ENCODE measurements around the gene DICER1. TPM values are rescaled to one million over a fixed set of nuclear protein-coding genes. Genes with fewer than 3 reads are reported as not detected.
"Not testable (repeated sequence)": the region's sequence is repeated elsewhere in the genome, so short reads cannot be mapped to it uniquely, and the experiment has no call there.

The DICER1 gene, protein sequence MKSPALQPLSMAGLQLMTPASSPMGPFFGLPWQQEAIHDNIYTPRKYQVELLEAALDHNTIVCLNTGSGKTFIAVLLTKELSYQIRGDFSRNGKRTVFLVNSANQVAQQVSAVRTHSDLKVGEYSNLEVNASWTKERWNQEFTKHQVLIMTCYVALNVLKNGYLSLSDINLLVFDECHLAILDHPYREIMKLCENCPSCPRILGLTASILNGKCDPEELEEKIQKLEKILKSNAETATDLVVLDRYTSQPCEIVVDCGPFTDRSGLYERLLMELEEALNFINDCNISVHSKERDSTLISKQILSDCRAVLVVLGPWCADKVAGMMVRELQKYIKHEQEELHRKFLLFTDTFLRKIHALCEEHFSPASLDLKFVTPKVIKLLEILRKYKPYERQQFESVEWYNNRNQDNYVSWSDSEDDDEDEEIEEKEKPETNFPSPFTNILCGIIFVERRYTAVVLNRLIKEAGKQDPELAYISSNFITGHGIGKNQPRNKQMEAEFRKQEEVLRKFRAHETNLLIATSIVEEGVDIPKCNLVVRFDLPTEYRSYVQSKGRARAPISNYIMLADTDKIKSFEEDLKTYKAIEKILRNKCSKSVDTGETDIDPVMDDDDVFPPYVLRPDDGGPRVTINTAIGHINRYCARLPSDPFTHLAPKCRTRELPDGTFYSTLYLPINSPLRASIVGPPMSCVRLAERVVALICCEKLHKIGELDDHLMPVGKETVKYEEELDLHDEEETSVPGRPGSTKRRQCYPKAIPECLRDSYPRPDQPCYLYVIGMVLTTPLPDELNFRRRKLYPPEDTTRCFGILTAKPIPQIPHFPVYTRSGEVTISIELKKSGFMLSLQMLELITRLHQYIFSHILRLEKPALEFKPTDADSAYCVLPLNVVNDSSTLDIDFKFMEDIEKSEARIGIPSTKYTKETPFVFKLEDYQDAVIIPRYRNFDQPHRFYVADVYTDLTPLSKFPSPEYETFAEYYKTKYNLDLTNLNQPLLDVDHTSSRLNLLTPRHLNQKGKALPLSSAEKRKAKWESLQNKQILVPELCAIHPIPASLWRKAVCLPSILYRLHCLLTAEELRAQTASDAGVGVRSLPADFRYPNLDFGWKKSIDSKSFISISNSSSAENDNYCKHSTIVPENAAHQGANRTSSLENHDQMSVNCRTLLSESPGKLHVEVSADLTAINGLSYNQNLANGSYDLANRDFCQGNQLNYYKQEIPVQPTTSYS (N-terminal part only)
- 71.1 TPM for total RNA-seq
- long read RNA-seq, full-length matches to known transcripts, result 2 of 27 reads
- long read RNA-seq, partial matches to known transcripts, result 7 of 27 reads
- long read RNA-seq, other reads (novel, unspliced or antisense), result 18 of 27 reads

DNA sequence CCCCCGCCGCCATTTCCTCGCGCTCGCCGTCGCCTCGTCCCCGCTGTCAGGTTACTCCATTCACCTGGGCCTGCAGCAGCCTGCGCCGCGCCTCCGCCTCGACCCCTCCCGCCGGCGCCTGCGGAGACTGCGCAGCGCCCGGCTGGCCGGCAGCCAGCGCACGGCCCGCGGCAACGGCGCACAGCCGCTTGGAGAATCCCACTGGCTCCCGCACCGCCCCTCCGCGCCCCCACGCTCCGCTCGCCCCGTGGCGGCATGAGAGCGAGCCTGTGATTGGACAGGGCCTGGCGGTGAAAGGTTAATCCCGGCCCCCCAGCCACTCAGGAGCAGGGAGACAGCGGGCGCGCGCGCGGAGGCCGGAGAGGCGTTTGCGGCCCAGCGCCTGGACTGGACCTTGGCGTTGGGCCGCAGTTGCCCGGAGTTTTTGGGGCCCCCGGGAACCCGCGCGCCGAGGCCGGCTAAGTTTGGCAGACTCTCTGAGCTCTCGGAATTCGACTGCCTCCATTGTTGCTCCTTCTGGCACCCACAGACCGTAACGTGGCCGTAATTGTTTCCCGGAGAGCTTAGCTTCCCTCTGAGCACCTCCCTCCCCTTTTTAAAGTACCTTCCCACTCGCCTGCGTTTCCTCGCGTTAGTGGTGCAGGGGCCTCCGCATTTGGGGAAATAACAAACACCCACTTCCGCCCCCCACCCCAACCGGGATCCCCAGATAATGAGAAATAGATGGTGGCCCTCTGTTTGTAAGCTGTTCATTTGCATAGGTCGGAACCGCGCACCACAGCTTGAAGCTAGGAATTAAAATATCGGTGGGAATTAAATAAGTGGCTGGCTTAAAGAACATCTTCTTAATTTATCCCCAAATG, at the start of gene DICER1:
Gene DICER1, minus strand, starts transcription at position 203 of the 863 bp plus-strand sequence. CDS start 24,071 bp downstream, outside the sequence.
- TF ChIP-seq, protein P1, sequence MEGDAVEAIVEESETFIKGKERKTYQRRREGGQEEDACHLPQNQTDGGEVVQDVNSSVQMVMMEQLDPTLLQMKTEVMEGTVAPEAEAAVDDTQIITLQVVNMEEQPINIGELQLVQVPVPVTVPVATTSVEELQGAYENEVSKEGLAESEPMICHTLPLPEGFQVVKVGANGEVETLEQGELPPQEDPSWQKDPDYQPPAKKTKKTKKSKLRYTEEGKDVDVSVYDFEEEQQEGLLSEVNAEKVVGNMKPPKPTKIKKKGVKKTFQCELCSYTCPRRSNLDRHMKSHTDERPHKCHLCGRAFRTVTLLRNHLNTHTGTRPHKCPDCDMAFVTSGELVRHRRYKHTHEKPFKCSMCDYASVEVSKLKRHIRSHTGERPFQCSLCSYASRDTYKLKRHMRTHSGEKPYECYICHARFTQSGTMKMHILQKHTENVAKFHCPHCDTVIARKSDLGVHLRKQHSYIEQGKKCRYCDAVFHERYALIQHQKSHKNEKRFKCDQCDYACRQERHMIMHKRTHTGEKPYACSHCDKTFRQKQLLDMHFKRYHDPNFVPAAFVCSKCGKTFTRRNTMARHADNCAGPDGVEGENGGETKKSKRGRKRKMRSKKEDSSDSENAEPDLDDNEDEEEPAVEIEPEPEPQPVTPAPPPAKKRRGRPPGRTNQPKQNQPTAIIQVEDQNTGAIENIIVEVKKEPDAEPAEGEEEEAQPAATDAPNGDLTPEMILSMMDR (IDR thresholded peaks at IDR 0.05), result no peak
- Histone ChIP-seq H3K27ac (peak within 1 kb of the TSS; percentile 99), H3K27me3 (no peaks in the 10 kb centered on the region), H3K36me3 (no peaks in the 10 kb centered on the region), H3K4me1 (peaks cover 35% of the 10 kb centered on the region), H3K9me3 (no peaks in the 10 kb centered on the region), H3K4me3 (peak within 1 kb of the TSS; percentile 79)
- peak; percentile 98 for ATAC-seq
- intact Hi-C loops (cut with DNase I), result no loop called here
- peak; percentile 98 for DNase-seq

DNA sequence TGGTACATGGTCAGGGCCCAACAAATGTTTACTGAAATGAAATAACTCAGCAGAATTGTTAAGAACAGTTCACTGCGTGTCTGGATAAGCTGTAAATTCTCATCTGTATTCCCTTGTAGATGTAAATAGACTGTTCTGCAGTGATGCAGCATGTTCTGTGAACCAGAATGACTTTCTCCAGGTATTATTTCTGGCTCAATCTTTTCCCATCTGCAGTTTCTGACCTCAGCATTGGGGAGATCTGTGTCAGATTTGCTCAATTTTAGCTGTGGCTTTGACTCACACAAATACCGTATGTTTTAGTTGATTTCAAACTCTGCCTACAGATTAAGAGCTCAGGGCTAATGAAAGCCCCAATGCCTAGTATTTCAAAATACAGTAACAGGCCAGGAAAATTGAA, 49.2 kb upstream of the DICER1 start:
- peaks cover 4% of the 10 kb centered on the region for H3K27me3 ChIP-seq
- peaks cover 11% of the 10 kb centered on the region for H3K36me3 ChIP-seq
- DNase-seq, result no peak
- ATAC-seq, result no peak
- TF ChIP-seq, protein P1 (IDR thresholded peaks at IDR 0.05), result no peak
- H3K4me1 ChIP-seq, result no peaks in the 10 kb centered on the region
- no peak overlapping the region for H3K27ac ChIP-seq
- H3K9me3 ChIP-seq, result no peaks in the 10 kb centered on the region
- intact Hi-C loops (cut with DNase I), result no loop called here
- H3K4me3 ChIP-seq, result no peak overlapping the region

DNA sequence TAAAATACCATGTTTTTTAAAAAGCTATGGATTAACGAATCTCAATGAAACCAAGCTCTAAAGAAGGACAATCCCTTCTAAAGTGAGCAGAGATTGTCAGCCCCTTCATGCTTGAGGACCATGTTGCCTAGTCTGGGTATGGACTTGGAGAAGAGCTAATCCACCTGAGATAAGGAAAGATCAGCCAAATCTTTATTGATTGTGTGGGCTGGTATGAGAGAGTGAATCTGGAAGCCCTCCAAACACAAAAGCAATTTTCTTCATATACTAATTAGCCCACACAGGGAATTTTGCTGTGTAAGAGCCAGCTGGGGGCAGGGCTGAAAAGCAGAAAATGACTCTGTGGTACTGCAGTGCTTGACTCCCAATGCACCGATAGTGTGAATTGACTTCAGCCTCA, 47.4 kb upstream of the DICER1 start:
- intact Hi-C loops (cut with DNase I), result no loop called here
- TF ChIP-seq, protein P1 (IDR thresholded peaks at IDR 0.05), result no peak
- ATAC-seq, result no peak

DNA sequence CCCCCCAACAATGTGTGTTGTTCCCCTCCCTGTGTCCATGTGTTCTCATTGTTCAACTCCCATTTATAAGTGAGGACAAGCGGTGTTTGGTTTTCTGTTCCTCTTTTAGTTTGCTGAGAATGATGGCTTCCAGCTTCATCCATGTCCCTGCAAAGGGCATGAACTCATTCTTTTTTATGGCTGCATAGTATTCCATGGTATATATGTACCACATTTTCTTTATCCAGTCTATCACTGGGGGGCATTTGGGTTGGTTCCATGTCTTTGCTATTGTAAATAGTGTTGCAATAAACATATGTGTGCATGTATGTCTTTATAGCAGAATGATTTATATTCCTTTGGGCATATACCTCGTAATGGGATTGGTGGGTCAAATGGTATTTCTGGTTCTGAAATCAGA, 44.4 kb upstream of the DICER1 start:
- intact Hi-C loops (cut with DNase I), result not testable (repeated sequence)

More for the DNA sequence above, 47.4 kb upstream of the DICER1 start:
- DNase-seq, result no peak
- no peaks in the 10 kb centered on the region for H3K9me3 ChIP-seq
- peaks cover 11% of the 10 kb centered on the region for H3K36me3 ChIP-seq
- no peaks in the 10 kb centered on the region for H3K4me1 ChIP-seq
- H3K27ac ChIP-seq, result no peak overlapping the region
- H3K27me3 ChIP-seq, result peaks cover 4% of the 10 kb centered on the region
- H3K4me3 ChIP-seq, result no peak overlapping the region

DNA sequence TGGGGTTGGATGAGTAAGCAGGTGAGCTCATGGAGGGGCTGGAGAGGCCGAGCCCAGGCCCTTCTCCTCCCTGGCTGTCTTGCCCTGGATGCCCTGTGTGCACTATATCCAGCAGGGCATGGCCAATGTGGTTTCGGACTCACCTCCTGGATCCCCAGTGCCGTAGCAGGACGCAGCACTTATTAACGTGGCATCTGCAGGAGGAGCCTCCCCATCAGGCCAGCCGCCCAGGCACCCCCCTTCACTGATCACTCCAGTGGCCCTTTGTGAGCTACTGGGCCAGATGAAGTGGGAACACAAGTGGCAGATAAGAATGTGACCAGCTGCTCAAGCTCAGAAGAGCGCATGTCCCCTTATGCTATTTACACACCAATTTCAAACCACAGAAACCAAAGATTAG, 43.1 kb upstream of the DICER1 start:
- TF ChIP-seq, protein P1 (IDR thresholded peaks at IDR 0.05), result no peak
- ATAC-seq, result peak; percentile 91
- Histone ChIP-seq H3K4me1 (no peaks in the 10 kb centered on the region), H3K27ac (no peak overlapping the region), H3K36me3 (peaks cover 11% of the 10 kb centered on the region), H3K27me3 (peaks cover 4% of the 10 kb centered on the region), H3K9me3 (no peaks in the 10 kb centered on the region), H3K4me3 (no peak overlapping the region)
- intact Hi-C loops (cut with DNase I), result no loop called here
- DNase-seq, result peak; percentile 87

More for the DNA sequence above, 44.4 kb upstream of the DICER1 start:
- H3K27me3 ChIP-seq, H3K4me3 ChIP-seq, H3K4me1 ChIP-seq, H3K9me3 ChIP-seq, ATAC-seq, H3K27ac ChIP-seq, DNase-seq: not testable (repeated sequence)
- peaks cover 11% of the 10 kb centered on the region for H3K36me3 ChIP-seq

Data from upper lobe of right lung (tissue), 1 donor.